Psoas muscle (tissue), 8 donors: ENCODE data around the gene CCNI2. TPM values are rescaled to one million over a fixed set of nuclear protein-coding genes. Genes with fewer than 3 reads are reported as not detected.

Source experiments
- ATAC-seq, 4 donors: fragments of 200-7000 bp; cut with Tn5 transposase; one replicate each; pipeline ENCODE4 v1.9.1; 2020; ENCODE audit warnings: moderate library complexity in 3 of 4, mild to moderate bottlenecking in 2 of 4
- DNase-seq, 2 donors: peaks; one replicate each; pipeline ENCODE4 v3.0.0-alpha.2; 2020
- H3K27ac ChIP-seq: fragments of 200-600 bp; one replicate; pipeline ENCODE4 v1.8.0; 2022
- H3K27me3 ChIP-seq, 3 donors: fragments of 200-600 bp in 1 of 3; one replicate each; pipeline versions ENCODE4 v1.6.1 to v1.8.0; 2013 to 2022; ENCODE audit warnings: low read length in 2 of 3, mild to moderate bottlenecking in 2 of 3, moderate library complexity in 1 of 3; ENCODE audit not compliant: insufficient read depth in 3 of 3
- H3K36me3 ChIP-seq, 2 donors: fragments of 200-600 bp in 1 of 2; one replicate each; pipeline versions ENCODE4 v1.6.1 to v1.8.0; 2013 to 2022; ENCODE audit warnings: low read depth in 1 of 2, mild to moderate bottlenecking in 1 of 2, moderate library complexity in 1 of 2; ENCODE audit not compliant: insufficient read depth in 1 of 2
- H3K4me1 ChIP-seq: fragments of 200-600 bp; one replicate; pipeline ENCODE4 v1.8.0; 2022
- H3K4me3 ChIP-seq: fragments of 200-600 bp; one replicate; pipeline ENCODE4 v1.8.0; 2022; ENCODE audit warnings: mild to moderate bottlenecking
- H3K9me3 ChIP-seq: fragments of 200-600 bp; one replicate; pipeline ENCODE4 v1.8.0; 2022
- CTCF ChIP-seq: fragments of 200-600 bp; IDR thresholded peaks from one replicate; pipeline ENCODE4 v1.8.0; 2022; ENCODE audit warnings: antibody characterized with exemption
- WGBS, 3 donors: extraction: QIAGEN DNeasy Blood & Tissue Kit; methylation state at CpG; one replicate each; pipeline versions ENCODE4 v1.1.6 to v1.1.7; 2013; 5-methylcytosine and 5-hydroxymethylcytosine counted together
- intact Hi-C, 2 donors: fragments of 100-400 bp; cut with DNase I; formaldehyde crosslinking; loops; one replicate each; pipeline versions ENCODE4 v1.11.0 to v1.14.2; 2022
- polyA plus RNA-seq, 3 donors: library from polyadenylated mRNA; stranded (reverse); fragments of 200-250 nt; gene quantifications; one replicate each; pipeline ENCODE4 v1.2.3, GENCODE V29; 2013
- total RNA-seq, 4 donors: library from RNA; stranded (reverse); fragmentation: NEBNext Ultra II Directional in 2 of 4; extraction: Animal tissue kit (Norgen Biotek cat#: 25700) in 2 of 4; gene quantifications; one replicate each; pipeline versions ENCODE4 v1.2.1 to v1.2.4, GENCODE V29; 2021 to 2023
- donor health status: healthy with polysubstance abuse.
- donor health status: DM: no; HTN: no; CAD: no; lungs with moderate emphysema.
- donor health status: Bipolar disorder and iron deficiency.
- donor health status: healthy.
- donor health status: DM: yes; HTN: yes; CAD: no.
- donor health status: DM: no; HTN: no; CAD: no.
- donor health status: DM: no; HTN: no; CAD: no.
- donor health status: DM: yes; HTN: yes; CAD: no.

The CCNI2 gene
- total and polyA plus RNA-seq, 7 donors, result not detected

GRCh38 chr5:132765311-132766019 is 18.2 kb downstream of the CCNI2 start:
- Histone ChIP-seq H3K9me3 (no peaks in the 10 kb centered on the region), H3K4me3 (no peak overlapping the region), H3K27me3 (no peaks in the 10 kb centered on the region), H3K4me1 (peaks cover 4% of the 10 kb centered on the region), H3K36me3 (peaks cover 0 to 47% of the 10 kb centered on the region in 2 donors), H3K27ac (no peak overlapping the region)
- intact Hi-C loops, result no loop called here
- ATAC-seq, result no peak
- peak; percentile 53 to 74 for DNase-seq
- TF ChIP-seq CTCF, result no peak
- 73 to 85% (median 78%) methylated on average over 10 to 12 of the region's 12 CpGs for WGBS, 3 donors

- ATAC-seq (no peak), DNase-seq (no peak)
- H3K36me3 ChIP-seq, result peaks cover 0 to 41% of the 10 kb centered on the region in 2 donors
- intact Hi-C loops, result no loop called here
- TF ChIP-seq CTCF, result no peak
- no peaks in the 10 kb centered on the region for H3K9me3 ChIP-seq
- H3K4me1 ChIP-seq, result peaks cover 4% of the 10 kb centered on the region
- H3K27me3 ChIP-seq, result no peaks in the 10 kb centered on the region
- H3K27ac ChIP-seq, result no peak overlapping the region
- H3K4me3 ChIP-seq, result no peak overlapping the region
- whole genome bisulfite sequencing, 3 donors, result 90 to 95% (median 91%) methylated on average over 12 to 14 of the region's 14 CpGs
Measured at GRCh38 chr5:132766020-132766805, 19.0 kb downstream of the CCNI2 start.

- no peaks in the 10 kb centered on the region for H3K9me3 ChIP-seq
- ATAC-seq (no peak), DNase-seq (no peak)
- 85 to 100% (median 94%) methylated on average over 1 of the region's 1 CpG for WGBS, 3 donors
- TF ChIP-seq CTCF, result no peak
- no peak overlapping the region for H3K27ac ChIP-seq
- intact Hi-C loops, result no loop called here
- no peak overlapping the region for H3K4me3 ChIP-seq
- H3K4me1 ChIP-seq, result peaks cover 4% of the 10 kb centered on the region
- peaks cover 0 to 35% of the 10 kb centered on the region in 2 donors for H3K36me3 ChIP-seq
- no peaks in the 10 kb centered on the region for H3K27me3 ChIP-seq
Measured at GRCh38 chr5:132766806-132767055, 19.5 kb downstream of the CCNI2 start.

GRCh38 chr5:132767150-132767549 is 19.9 kb downstream of the CCNI2 start:
- TF ChIP-seq CTCF, result no peak
- no peak overlapping the region for H3K27ac ChIP-seq
- H3K4me3 ChIP-seq, result no peak overlapping the region
- no peaks in the 10 kb centered on the region for H3K9me3 ChIP-seq
- H3K36me3 ChIP-seq, result peaks cover 0 to 31% of the 10 kb centered on the region in 2 donors
- intact Hi-C loops, result no loop called here
- H3K27me3 ChIP-seq, result no peaks in the 10 kb centered on the region
- 37 to 54% (median 49%) methylated on average over 2 of the region's 2 CpGs for WGBS, 3 donors
- DNase-seq, result no peak
- ATAC-seq, result no peak
- H3K4me1 ChIP-seq, result peaks cover 8% of the 10 kb centered on the region
